Natural killer cell (primary cell): ENCODE data around the gene VWA2. TPM values are rescaled to one million over a fixed set of nuclear protein-coding genes. Genes with fewer than 3 reads are reported as not detected.

ENCODE experiments used
- ATAC-seq, 3 donors: fragments of 150-1000 bp in 2 of 3; fragments of 200-7000 bp in 1 of 3; cut with Tn5 transposase; 1 replicate in 1 of 3; 2 replicates in 2 of 3; pipeline ENCODE4 v1.10.0; 2021; ENCODE audit warnings: mild to moderate bottlenecking in 2 of 3, moderate library complexity in 2 of 3
- DNase-seq, 2 donors: peaks; one replicate each; pipeline versions ENCODE4 v3.0.0 to v3.0.0-alpha.2; 2013 to 2021; ENCODE audit warnings: mixed read lengths in 1 of 2
- H3K27ac ChIP-seq: one replicate; pipeline ENCODE4 v1.5.1; 2013; ENCODE audit warnings: mild to moderate bottlenecking, low read length
- H3K27me3 ChIP-seq: one replicate; pipeline ENCODE4 v1.6.1; 2013; ENCODE audit warnings: low read length; ENCODE audit not compliant: control insufficient read depth, insufficient read depth
- H3K36me3 ChIP-seq: one replicate; pipeline ENCODE4 v1.6.1; 2013; ENCODE audit warnings: low read length; ENCODE audit not compliant: control insufficient read depth, insufficient read depth
- H3K4me1 ChIP-seq: one replicate; pipeline ENCODE4 v1.6.1; 2013; ENCODE audit warnings: low read length; ENCODE audit not compliant: control insufficient read depth, insufficient read depth
- H3K4me3 ChIP-seq: one replicate; pipeline ENCODE4 v1.5.1; 2013; ENCODE audit warnings: low read length
- H3K9me3 ChIP-seq: one replicate; pipeline ENCODE4 v1.6.1; 2013; ENCODE audit warnings: low read length; ENCODE audit not compliant: control insufficient read depth, insufficient read depth
- H3K27ac Mint-ChIP-seq, 2 donors: one replicate each; pipeline ENCODE4 v1.8.0; 2022; ENCODE audit warnings: mild to moderate bottlenecking in 2 of 2, mixed read lengths in 2 of 2, moderate library complexity in 1 of 2
- H3K27me3 Mint-ChIP-seq, 2 donors: one replicate each; pipeline ENCODE4 v1.8.0; 2022; ENCODE audit warnings: low read depth in 2 of 2, mixed read lengths in 2 of 2
- H3K36me3 Mint-ChIP-seq: one replicate; pipeline ENCODE4 v1.8.0; 2022; ENCODE audit warnings: mixed read lengths
- H3K4me1 Mint-ChIP-seq, 2 donors: one replicate each; pipeline ENCODE4 v1.8.0; 2022; ENCODE audit warnings: mixed read lengths in 2 of 2
- H3K4me3 Mint-ChIP-seq: one replicate; pipeline ENCODE4 v1.8.0; 2022; ENCODE audit warnings: mild to moderate bottlenecking, moderate library complexity, mixed read lengths
- H3K9me3 Mint-ChIP-seq, 2 donors: one replicate each; pipeline ENCODE4 v1.8.0; 2022; ENCODE audit warnings: mixed read lengths in 2 of 2
- WGBS: methylation state at CpG from one replicate; pipeline ENCODE4 v1.1.7; 2013; ENCODE audit warnings: missing lambda C conversion rate; ENCODE audit not compliant: insufficient coverage; 5-methylcytosine and 5-hydroxymethylcytosine counted together
- intact Hi-C: fragments of 100-400 bp; cut with micrococcal nuclease; formaldehyde crosslinking; loops from one replicate; pipeline ENCODE4 v1.14.2; 2022
- total RNA-seq, 4 donors: library from RNA; stranded (reverse); fragments of 120-200 nt in 1 of 4; gene quantifications; one replicate each; pipeline versions ENCODE4 v1.2.3 to v1.2.4, GENCODE V29; 2013 to 2022
- TF ChIP-seq, protein P1 (sequence below): fragments of 200-600 bp; IDR thresholded peaks from one replicate; pipeline ENCODE4 v1.8.0; 2022; ENCODE audit warnings: antibody characterized with exemption

Gene VWA2
- total RNA-seq, 3 donors from 2014 or later (not counting 1 experiment from before 2014, with no cell fraction given), result not detected

DNA sequence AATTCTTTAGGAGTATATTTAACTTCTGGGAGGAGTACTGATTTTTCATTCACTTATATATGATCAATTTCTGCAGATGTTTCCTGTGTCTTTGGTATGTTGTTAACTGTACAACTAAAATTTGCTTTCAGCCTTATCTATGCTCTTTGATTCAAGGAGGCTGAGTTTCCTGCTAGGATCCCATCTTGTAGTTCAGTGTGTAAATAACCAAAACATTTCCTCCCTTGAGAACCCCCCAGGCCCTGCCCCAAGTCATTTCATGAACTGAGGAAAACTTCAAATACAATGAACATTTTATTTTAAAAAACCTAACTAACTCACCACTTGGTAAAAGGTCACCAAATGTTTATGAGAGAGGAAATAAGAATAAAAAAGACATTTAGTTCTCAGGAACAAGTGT is 55.5 kb downstream of the VWA2 start:
- H3K9me3 Mint-ChIP-seq, result peaks cover 2 to 8% of the 10 kb centered on the region in 2 donors
- Histone ChIP-seq H3K9me3 (peaks cover 12% of the 10 kb centered on the region), H3K27ac (no peak overlapping the region), H3K4me3 (no peak overlapping the region), H3K4me1 (no peaks in the 10 kb centered on the region), H3K27me3 (no peaks in the 10 kb centered on the region), H3K36me3 (peaks cover 3% of the 10 kb centered on the region)
- TF ChIP-seq, protein P1, sequence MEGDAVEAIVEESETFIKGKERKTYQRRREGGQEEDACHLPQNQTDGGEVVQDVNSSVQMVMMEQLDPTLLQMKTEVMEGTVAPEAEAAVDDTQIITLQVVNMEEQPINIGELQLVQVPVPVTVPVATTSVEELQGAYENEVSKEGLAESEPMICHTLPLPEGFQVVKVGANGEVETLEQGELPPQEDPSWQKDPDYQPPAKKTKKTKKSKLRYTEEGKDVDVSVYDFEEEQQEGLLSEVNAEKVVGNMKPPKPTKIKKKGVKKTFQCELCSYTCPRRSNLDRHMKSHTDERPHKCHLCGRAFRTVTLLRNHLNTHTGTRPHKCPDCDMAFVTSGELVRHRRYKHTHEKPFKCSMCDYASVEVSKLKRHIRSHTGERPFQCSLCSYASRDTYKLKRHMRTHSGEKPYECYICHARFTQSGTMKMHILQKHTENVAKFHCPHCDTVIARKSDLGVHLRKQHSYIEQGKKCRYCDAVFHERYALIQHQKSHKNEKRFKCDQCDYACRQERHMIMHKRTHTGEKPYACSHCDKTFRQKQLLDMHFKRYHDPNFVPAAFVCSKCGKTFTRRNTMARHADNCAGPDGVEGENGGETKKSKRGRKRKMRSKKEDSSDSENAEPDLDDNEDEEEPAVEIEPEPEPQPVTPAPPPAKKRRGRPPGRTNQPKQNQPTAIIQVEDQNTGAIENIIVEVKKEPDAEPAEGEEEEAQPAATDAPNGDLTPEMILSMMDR, result no peak
- ATAC-seq (no peak), DNase-seq (no peak)
- intact Hi-C loops, result no loop called here
- no peaks in the 10 kb centered on the region for H3K4me1 Mint-ChIP-seq
- H3K27me3 Mint-ChIP-seq, result peaks cover 0 to 2% of the 10 kb centered on the region in 2 donors
- no peak overlapping the region for H3K27ac Mint-ChIP-seq
- peaks cover 22% of the 10 kb centered on the region for H3K36me3 Mint-ChIP-seq
- H3K4me3 Mint-ChIP-seq, result no peak overlapping the region

DNA sequence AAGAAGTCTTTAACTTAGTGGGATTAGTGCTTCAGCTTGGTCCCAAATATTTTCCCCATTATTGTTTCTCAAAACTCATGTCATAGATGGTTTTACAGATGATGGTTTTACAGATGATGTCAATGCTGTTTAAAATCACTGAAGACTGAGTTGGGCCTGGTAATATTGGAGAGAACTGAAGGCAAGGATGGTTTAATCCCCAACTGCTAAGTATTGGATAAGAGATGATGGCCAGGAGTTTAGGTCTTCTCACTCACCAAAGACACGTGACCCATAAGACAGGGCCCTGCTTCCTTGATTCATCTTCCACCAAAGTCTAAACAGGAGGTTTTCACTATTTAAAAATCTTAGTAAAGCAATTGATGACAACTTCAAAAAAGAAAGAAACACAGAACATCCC is 56.3 kb downstream of the VWA2 start:
- Histone ChIP-seq H3K9me3 (peaks cover 12% of the 10 kb centered on the region), H3K27me3 (no peaks in the 10 kb centered on the region), H3K27ac (no peak overlapping the region), H3K36me3 (peaks cover 3% of the 10 kb centered on the region), H3K4me1 (no peaks in the 10 kb centered on the region), H3K4me3 (no peak overlapping the region)
- no CpG with 5 or more reads among the region's 1 CpG for WGBS
- intact Hi-C loops, result no loop called here
- Mint-ChIP-seq H3K27ac (no peak overlapping the region), H3K9me3 (peaks cover 2 to 8% of the 10 kb centered on the region in 2 donors), H3K4me3 (no peak overlapping the region), H3K36me3 (peaks cover 22% of the 10 kb centered on the region), H3K27me3 (peaks cover 0 to 2% of the 10 kb centered on the region in 2 donors), H3K4me1 (no peaks in the 10 kb centered on the region)
- DNase-seq (no peak), ATAC-seq (no peak)
- TF ChIP-seq, protein P1, result no peak

- no peak overlapping the region for H3K27ac ChIP-seq
- intact Hi-C loops, result no loop called here
- Mint-ChIP-seq H3K4me1 (no peaks in the 10 kb centered on the region), H3K27me3 (no peaks in the 10 kb centered on the region), H3K36me3 (peaks cover 22% of the 10 kb centered on the region), H3K27ac (no peak overlapping the region), H3K9me3 (peaks cover 2 to 8% of the 10 kb centered on the region in 2 donors), H3K4me3 (no peak overlapping the region)
- TF ChIP-seq, protein P1, result no peak
- H3K27me3 ChIP-seq, result no peaks in the 10 kb centered on the region
- peaks cover 3% of the 10 kb centered on the region for H3K36me3 ChIP-seq
- peaks cover 12% of the 10 kb centered on the region for H3K9me3 ChIP-seq
- DNase-seq (no peak), ATAC-seq (no peak)
- H3K4me1 ChIP-seq, result no peaks in the 10 kb centered on the region
- no peak overlapping the region for H3K4me3 ChIP-seq
- WGBS, result 98% methylated on average over 14 of the region's 14 CpGs
Observed at GRCh38 chr10:114297136-114297705, 58.2 kb downstream of the VWA2 start.
